ENCODE data around the gene MED12L.

GRCh38 chr3:151218136-151218535 lies 132.7 kb downstream of the MED12L start:
- TF ChIP-seq CTCF (IDR thresholded peaks at IDR 0.05) (no peak), POLR2A (IDR thresholded peaks at IDR 0.05) (no peak)

Data from lower leg skin (tissue), 3 donors.